Caco-2 (cell line): Measurements from ENCODE around the gene ACOT11. TPM values are rescaled to one million over a fixed set of nuclear protein-coding genes. Genes with fewer than 3 reads are reported as not detected.

ENCODE experiments used
- BruUV-seq: library from RNA; stranded (reverse); fragments of 400-500 nt; replicated peaks from 2 replicates; lab custom pipeline; 2021; lab: Mats Ljungman, UMichigan
- CTCF ChIA-PET: fragments of 300-600 bp; sonication (Branson Sonifier 250); formaldehyde crosslinking; loops from one replicate; lab custom pipeline; 2022; ENCODE audit warnings: antibody characterized with exemption; lab: Charles Lee
- POLR2A ChIA-PET: fragments of 300-600 bp; sonication (Branson Sonifier 250); formaldehyde crosslinking; loops from one replicate; lab custom pipeline; 2022; ENCODE audit warnings: antibody characterized with exemption; lab: Charles Lee
- DNase-seq, 2 experiments: peaks; one replicate each; pipeline versions ENCODE4 v3.0.0 to v3.0.0-alpha.2; 2020 to 2022
- H3K27me3 ChIP-seq: replicated peaks from 2 replicates; pipeline ENCODE4 v1.6.0; 2011; ENCODE audit warnings: low read length; ENCODE audit not compliant: control insufficient read depth, insufficient read depth
- H3K36me3 ChIP-seq: 2 replicates; pipeline ENCODE4 v1.5.1; 2011; ENCODE audit warnings: low read length; ENCODE audit not compliant: control insufficient read depth, insufficient read depth
- H3K4me1 ChIP-seq: fragments of 250-450 bp; sonication (Bioruptor Pico); 2 replicates; pipeline ENCODE4 v1.5.1; 2020; ENCODE audit warnings: mild to moderate bottlenecking
- H3K4me3 ChIP-seq: 2 replicates; pipeline ENCODE4 v1.5.1; 2011; ENCODE audit warnings: low read depth, mild to moderate bottlenecking, control low read depth, low read length
- H3K9me3 ChIP-seq: fragments of 250-450 bp; sonication (Bioruptor Pico); 2 replicates; pipeline ENCODE4 v1.5.1; 2020; ENCODE audit warnings: mild to moderate bottlenecking, moderate library complexity
- H3K27ac Mint-ChIP-seq: one replicate; pipeline ENCODE4 v1.8.0; 2022; ENCODE audit warnings: mixed read lengths; ENCODE audit not compliant: unreplicated experiment
- H3K27me3 Mint-ChIP-seq: one replicate; pipeline ENCODE4 v1.8.0; 2022; ENCODE audit warnings: mixed read lengths; ENCODE audit not compliant: insufficient read depth, unreplicated experiment
- H3K36me3 Mint-ChIP-seq: one replicate; pipeline ENCODE4 v1.8.0; 2022; ENCODE audit warnings: mild to moderate bottlenecking, mixed read lengths; ENCODE audit not compliant: insufficient read depth, unreplicated experiment
- H3K4me1 Mint-ChIP-seq: one replicate; pipeline ENCODE4 v1.8.0; 2022; ENCODE audit warnings: low read depth, mixed read lengths; ENCODE audit not compliant: unreplicated experiment
- H3K4me3 Mint-ChIP-seq: one replicate; pipeline ENCODE4 v1.8.0; 2022; ENCODE audit warnings: mild to moderate bottlenecking, moderate library complexity, mixed read lengths; ENCODE audit not compliant: unreplicated experiment
- H3K9me3 Mint-ChIP-seq: one replicate; pipeline ENCODE4 v1.8.0; 2022; ENCODE audit warnings: mixed read lengths; ENCODE audit not compliant: unreplicated experiment
- intact Hi-C: fragments of 100-400 bp; cut with micrococcal nuclease; formaldehyde crosslinking; loops from one replicate; pipeline ENCODE4 v1.10.0; 2022; ENCODE audit not compliant: unreplicated experiment
- total RNA-seq: library from RNA; stranded (reverse); gene quantifications from 2 replicates; pipeline ENCODE4 v1.2.3, GENCODE V29; 2022
- TF ChIP-seq, protein P1 (sequence below), 2 experiments: fragments of 200-600 bp in 1 of 2; IDR thresholded peaks; 1 replicate in 1 of 2; 2 replicates in 1 of 2; pipeline versions ENCODE4 v1.5.1 to v1.8.0; 2011 to 2022; ENCODE audit warnings: antibody characterized with exemption in 1 of 2, control low read depth in 1 of 2, inconsistent platforms in 1 of 2, low read depth in 1 of 2, low read length in 1 of 2, mild to moderate bottlenecking in 1 of 2, moderate library complexity in 1 of 2; ENCODE audit not compliant: insufficient read depth in 1 of 2, severe bottlenecking in 1 of 2, unreplicated experiment in 1 of 2

ACOT11 gene
- total RNA-seq, 1 experiment from 2014 or later, result 4.1 TPM

DNA sequence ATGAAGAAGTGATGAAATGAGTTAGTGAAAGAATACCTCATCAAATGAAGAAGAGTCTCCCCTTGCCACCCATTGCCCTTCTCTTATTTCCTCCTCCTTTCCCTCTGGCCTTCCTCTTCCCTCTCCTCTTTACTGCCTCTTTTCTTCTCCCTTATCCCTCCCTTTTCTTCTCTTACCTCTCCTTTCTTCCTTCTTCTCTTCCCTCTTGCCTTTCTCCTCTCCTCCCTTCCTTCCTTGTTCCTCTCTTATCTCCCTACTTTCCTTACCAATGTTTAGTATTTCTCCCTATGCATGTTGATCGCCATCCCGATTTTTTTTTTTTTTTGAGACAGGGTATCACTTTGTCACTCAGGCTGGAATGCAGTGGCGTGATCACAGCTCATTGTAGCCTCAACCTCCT is 102.4 kb downstream of the ACOT11 start:
- Mint-ChIP-seq H3K27ac (peak overlapping the region; percentile 62), H3K9me3 (no peaks in the 10 kb centered on the region), H3K27me3 (no peaks in the 10 kb centered on the region), H3K36me3 (peaks cover 4% of the 10 kb centered on the region), H3K4me1 (peaks cover 36% of the 10 kb centered on the region), H3K4me3 (no peak overlapping the region)
- CTCF ChIA-PET, result interaction anchor here (0.7 kb wide), 1 partner anchor 432 kb away, joined by 3 read pairs; no protein-coding TSS in a partner anchor
- POLR2A ChIA-PET, result no interaction called here
- H3K36me3 ChIP-seq, result no peaks in the 10 kb centered on the region
- no peak for DNase-seq
- no peaks in the 10 kb centered on the region for H3K9me3 ChIP-seq
- peaks cover 30% of the 10 kb centered on the region for H3K4me1 ChIP-seq
- no peaks in the 10 kb centered on the region for H3K27me3 ChIP-seq
- H3K4me3 ChIP-seq, result no peak overlapping the region
- intact Hi-C loops, result no loop called here
- BruUV-seq, result no TSS peak
- TF ChIP-seq, protein P1, sequence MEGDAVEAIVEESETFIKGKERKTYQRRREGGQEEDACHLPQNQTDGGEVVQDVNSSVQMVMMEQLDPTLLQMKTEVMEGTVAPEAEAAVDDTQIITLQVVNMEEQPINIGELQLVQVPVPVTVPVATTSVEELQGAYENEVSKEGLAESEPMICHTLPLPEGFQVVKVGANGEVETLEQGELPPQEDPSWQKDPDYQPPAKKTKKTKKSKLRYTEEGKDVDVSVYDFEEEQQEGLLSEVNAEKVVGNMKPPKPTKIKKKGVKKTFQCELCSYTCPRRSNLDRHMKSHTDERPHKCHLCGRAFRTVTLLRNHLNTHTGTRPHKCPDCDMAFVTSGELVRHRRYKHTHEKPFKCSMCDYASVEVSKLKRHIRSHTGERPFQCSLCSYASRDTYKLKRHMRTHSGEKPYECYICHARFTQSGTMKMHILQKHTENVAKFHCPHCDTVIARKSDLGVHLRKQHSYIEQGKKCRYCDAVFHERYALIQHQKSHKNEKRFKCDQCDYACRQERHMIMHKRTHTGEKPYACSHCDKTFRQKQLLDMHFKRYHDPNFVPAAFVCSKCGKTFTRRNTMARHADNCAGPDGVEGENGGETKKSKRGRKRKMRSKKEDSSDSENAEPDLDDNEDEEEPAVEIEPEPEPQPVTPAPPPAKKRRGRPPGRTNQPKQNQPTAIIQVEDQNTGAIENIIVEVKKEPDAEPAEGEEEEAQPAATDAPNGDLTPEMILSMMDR (IDR thresholded peaks at IDR 0.05; ENCODE audit: insufficient read depth in 1 of 2, low read depth in 1 of 2, low read length in 1 of 2, severe bottlenecking in 1 of 2, unreplicated experiment in 1 of 2), result no peak

DNA sequence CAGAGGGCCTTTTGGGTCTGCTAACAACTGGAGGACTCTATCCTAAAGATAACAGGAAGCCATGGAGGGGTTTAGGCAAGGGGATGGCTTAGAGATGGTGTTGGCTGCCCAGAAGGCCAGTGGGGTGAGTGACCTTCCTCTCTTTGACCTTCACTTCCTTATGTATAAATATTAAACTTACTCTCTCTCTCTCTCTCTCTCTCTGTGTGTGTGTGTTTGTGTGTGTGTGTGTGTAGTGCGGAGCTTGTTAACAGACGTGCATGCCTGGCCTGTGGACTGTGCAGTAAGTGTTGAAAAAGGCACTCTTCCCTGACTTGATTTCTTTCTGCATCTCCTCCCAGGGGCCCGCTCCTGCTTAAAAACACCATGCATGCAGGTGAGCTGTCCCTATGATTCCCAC is 103.6 kb downstream of the ACOT11 start:
- Histone ChIP-seq H3K27me3 (no peaks in the 10 kb centered on the region), H3K4me1 (peaks cover 30% of the 10 kb centered on the region), H3K4me3 (no peak overlapping the region), H3K36me3 (no peaks in the 10 kb centered on the region), H3K9me3 (no peaks in the 10 kb centered on the region)
- TF ChIP-seq, protein P1 (IDR thresholded peaks at IDR 0.05; ENCODE audit: insufficient read depth in 1 of 2, low read depth in 1 of 2, low read length in 1 of 2, severe bottlenecking in 1 of 2, unreplicated experiment in 1 of 2), result no peak
- no peak overlapping the region for H3K4me3 Mint-ChIP-seq
- H3K4me1 Mint-ChIP-seq, result peaks cover 36% of the 10 kb centered on the region
- no TSS peak for BruUV-seq
- intact Hi-C loops, result no loop called here
- H3K36me3 Mint-ChIP-seq, result peaks cover 3% of the 10 kb centered on the region
- no peaks in the 10 kb centered on the region for H3K9me3 Mint-ChIP-seq
- ChIA-PET CTCF (no interaction called here), POLR2A (no interaction called here)
- no peaks in the 10 kb centered on the region for H3K27me3 Mint-ChIP-seq
- no peak for DNase-seq
- H3K27ac Mint-ChIP-seq, result peak overlapping the region; percentile 62

GRCh38 chr1:54652168-54652567 is 104.1 kb downstream of the ACOT11 start:
- Histone ChIP-seq H3K4me3 (no peak overlapping the region), H3K9me3 (no peaks in the 10 kb centered on the region), H3K36me3 (no peaks in the 10 kb centered on the region), H3K27me3 (no peaks in the 10 kb centered on the region), H3K4me1 (peaks cover 30% of the 10 kb centered on the region)
- no peaks in the 10 kb centered on the region for H3K27me3 Mint-ChIP-seq
- POLR2A ChIA-PET, result no interaction called here
- intact Hi-C loops, result no loop called here
- H3K36me3 Mint-ChIP-seq, result no peaks in the 10 kb centered on the region
- no peak overlapping the region for H3K4me3 Mint-ChIP-seq
- TF ChIP-seq, protein P1 (IDR thresholded peaks at IDR 0.05; ENCODE audit: insufficient read depth in 1 of 2, low read depth in 1 of 2, low read length in 1 of 2, severe bottlenecking in 1 of 2, unreplicated experiment in 1 of 2), result no peak
- CTCF ChIA-PET, result interaction anchor here (0.6 kb wide), 1 partner anchor 266 kb away, joined by 4 read pairs; no protein-coding TSS in a partner anchor
- no peaks in the 10 kb centered on the region for H3K9me3 Mint-ChIP-seq
- no peak overlapping the region for H3K27ac Mint-ChIP-seq
- BruUV-seq, result no TSS peak
- H3K4me1 Mint-ChIP-seq, result peaks cover 36% of the 10 kb centered on the region
- no peak for DNase-seq
